ENCODE data around the gene MRPS12. TPM values are rescaled to one million over a fixed set of nuclear protein-coding genes. Genes with fewer than 3 reads are reported as not detected.

The MRPS12 gene
- total RNA-seq: 15.7 and 18.1 TPM in 2 replicates

DNA sequence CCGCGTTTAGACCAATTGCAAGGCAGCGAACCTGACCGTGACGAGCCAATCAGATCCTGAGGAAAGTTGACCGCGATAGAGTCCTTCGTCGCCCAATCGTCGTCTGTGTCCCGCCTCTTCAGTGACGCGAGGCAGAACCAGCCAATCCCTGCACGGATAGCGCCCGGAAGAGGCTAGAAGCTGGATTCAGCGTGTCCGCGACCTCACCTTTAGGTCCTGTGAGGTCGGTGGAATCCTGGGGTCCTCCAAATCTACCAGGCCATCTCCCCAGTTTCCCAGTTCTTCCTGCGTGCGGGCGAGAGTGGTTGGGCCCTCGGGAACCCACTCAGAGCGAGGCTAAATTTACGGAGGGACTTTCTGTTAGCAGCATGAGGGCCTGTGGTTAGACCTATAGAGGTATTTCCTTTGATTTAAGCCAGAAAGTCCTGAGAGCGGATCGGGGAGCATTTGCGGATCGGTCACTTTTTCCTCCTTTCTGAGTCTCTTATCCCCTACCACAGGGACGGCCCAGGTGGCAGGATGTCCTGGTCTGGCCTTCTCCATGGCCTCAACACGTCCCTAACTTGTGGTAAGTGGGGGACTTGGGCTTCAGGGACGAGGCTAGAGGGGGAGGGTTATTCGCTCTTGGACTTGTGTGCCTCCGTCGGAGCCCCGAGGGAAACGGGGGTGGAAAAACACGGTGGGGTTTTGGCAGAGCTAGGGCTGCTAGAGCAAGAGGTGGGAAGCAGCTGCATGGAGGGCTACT is at the start of gene MRPS12:
Gene MRPS12 (plus strand): TSS at position 169 of the 745 bp plus-strand sequence. CDS start 351 bp downstream, at position 520.

DNA sequence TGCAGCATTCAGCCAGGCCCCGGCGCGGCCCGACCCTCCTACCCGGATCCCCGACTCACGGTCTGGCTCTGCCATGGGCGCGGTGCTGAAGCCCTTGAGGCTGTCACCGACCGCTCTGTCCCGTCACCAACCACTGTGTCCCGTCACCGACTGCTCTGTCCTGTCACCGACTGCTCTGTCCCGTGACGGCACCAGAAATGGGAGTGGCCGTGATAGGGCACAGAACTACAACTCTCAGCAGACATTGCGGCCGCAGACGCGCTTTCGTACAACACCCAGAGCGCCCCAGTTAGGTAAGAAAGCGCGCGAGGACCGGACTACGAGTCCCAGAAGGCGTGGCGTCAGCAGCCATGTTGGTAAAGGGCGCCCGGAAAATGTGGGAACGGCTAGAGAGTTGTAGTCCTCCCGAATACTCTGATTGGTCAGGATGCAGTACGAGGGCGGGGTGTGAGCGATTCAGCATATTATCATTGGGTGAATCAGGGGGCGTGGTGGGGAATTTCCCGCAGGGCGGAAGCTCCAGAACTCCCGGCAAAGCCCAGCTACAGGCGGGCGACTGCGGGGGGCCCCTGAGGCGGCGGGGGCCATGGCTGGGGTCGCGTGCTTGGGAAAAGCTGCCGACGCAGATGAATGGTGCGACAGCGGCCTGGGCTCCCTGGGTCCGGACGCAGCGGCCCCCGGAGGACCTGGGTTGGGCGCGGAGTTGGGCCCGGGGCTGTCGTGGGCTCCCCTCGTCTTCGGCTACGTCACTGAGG is 31.1 kb upstream of the MRPS12 start, which contains the start of the genes NFKBIB and SIRT2:
Gene NFKBIB (plus strand): TSS at position 523 of the 755 bp plus-strand sequence. CDS start 64 bp downstream, at position 587.
Gene SIRT2 (minus strand): TSS at position 172 of the 755 bp plus-strand sequence. CDS start 97 bp downstream, at position 75.

DNA sequence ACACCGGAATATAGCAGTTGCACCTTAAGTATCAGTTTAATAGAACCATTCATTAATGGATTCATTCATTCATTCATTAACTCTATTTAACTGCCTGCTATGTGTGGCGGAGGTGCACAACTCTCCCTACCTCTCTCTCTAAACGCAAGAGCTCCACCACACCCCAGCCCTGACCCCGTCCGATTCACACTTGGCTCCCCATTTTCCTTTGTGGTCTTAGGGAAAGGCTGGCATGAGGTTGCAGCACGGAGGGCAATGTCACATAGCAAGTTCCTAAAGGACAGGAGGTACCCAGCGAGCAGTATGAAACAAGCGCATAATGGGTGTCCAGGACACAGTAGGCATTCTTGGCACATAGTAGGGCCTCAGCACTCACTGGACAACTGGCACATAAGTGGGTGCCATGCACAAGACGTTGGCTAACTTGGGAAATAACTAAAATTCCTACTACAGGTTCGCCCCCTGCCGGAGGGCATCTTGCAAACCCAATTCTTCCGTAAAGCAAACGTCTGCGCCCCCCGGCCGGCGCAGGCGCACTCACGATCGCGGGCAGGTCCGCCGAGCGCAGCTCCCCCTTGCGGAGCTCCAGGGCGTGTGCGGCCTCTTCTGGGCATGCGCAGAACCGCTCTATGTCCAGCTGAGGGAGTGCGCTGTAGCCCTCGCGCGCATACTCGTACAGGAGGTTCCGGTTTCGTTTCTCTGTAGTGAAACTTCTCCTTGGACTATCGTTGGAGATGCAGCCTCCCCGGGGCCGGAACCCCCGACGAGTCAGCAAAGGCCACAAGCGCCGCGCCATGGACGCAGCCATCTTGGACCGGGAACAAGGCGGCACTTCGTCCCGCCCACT is 592 bp upstream of the MRPS12 start, which contains the start of gene SARS2:
Gene SARS2 (minus strand): TSS at position 835 of the 847 bp plus-strand sequence. CDS start 27 bp downstream, at position 808.

GRCh38 chr19:38975214-38975860 is 44.6 kb downstream of the MRPS12 start, which contains the start of gene FBXO17:
FBXO17 (minus strand) TSS chr19:38975742; CDS start chr19:38950319, 25,423 bp downstream.

Other genes with a start within 250 kb of the MRPS12 start
- 0.24 and 0.65 TPM in 2 replicates for gene CAPN12, start 186.5 kb upstream of the MRPS12 start, total RNA-seq
- not detected in 2 replicates for gene LGALS7, start 157.4 kb upstream of the MRPS12 start, total RNA-seq
- 0.97 TPM in 1 of 2 replicates, not detected in the other for gene LGALS7B, start 141.7 kb upstream of the MRPS12 start, total RNA-seq
- gene LGALS4, start 118.0 kb upstream of the MRPS12 start, total RNA-seq: not detected in 2 replicates
- 61.2 and 70.1 TPM in 2 replicates for gene ECH1, start 99.2 kb upstream of the MRPS12 start, total RNA-seq
- gene HNRNPL, start 81.0 kb upstream of the MRPS12 start, total RNA-seq: 232 and 246 TPM in 2 replicates
- gene RINL, start 52.7 kb upstream of the MRPS12 start, total RNA-seq: 1.9 and 2.6 TPM in 2 replicates
- 64.1 and 65.9 TPM in 2 replicates for gene SIRT2, start 31.3 kb upstream of the MRPS12 start, total RNA-seq
- gene NFKBIB, start 31.0 kb upstream of the MRPS12 start, total RNA-seq: 8.1 and 9.9 TPM in 2 replicates
- not detected in 2 replicates for gene CCER2, start 18.8 kb upstream of the MRPS12 start, total RNA-seq
- gene SARS2, start 181 bp upstream of the MRPS12 start, total RNA-seq: 26.0 and 35.8 TPM in 2 replicates
- gene FBXO17, start 44.8 kb downstream of the MRPS12 start, total RNA-seq: 28.4 and 34.6 TPM in 2 replicates
- 2.8 and 3.4 TPM in 2 replicates for gene FBXO27, start 101.6 kb downstream of the MRPS12 start, total RNA-seq
- gene ACP7, start 153.4 kb downstream of the MRPS12 start, total RNA-seq: 0.36 and 1.1 TPM in 2 replicates
- 8.1 and 14.9 TPM in 2 replicates for gene PAK4, start 194.8 kb downstream of the MRPS12 start, total RNA-seq